Stimulated activated CD8-positive, alpha-beta memory T cell treated with anti-CD3 and anti-CD28 coated beads, Interleukin-7, amount 100 ng/mL, for 24 hours (primary cell): Measurements from ENCODE around the gene BRINP2.

ENCODE experiments used
- DNase-seq: peaks from one replicate; pipeline ENCODE4 v3.0.0-alpha.2; 2020; ENCODE audit warnings: low read depth

Gene BRINP2

DNA sequence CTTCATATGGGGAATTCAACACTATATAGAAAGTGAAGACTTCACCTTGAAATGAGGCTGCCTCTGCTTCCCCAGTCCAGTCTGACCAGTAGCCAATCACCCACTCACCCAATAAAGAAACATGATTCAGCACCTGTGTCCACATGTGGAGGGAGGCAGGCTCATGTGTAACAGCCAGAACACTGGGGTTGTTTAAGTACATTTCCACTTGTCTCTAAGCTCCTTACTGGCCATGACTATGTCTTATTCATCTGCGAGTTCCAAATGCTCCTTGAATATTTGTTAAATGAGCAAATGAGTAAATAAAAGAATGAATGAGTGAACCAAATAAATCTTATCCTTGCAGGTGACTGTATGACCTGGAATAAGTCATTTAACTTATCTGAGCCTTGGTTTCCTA lies 100.1 kb downstream of the BRINP2 start:
- DNase-seq, result no peak

DNA sequence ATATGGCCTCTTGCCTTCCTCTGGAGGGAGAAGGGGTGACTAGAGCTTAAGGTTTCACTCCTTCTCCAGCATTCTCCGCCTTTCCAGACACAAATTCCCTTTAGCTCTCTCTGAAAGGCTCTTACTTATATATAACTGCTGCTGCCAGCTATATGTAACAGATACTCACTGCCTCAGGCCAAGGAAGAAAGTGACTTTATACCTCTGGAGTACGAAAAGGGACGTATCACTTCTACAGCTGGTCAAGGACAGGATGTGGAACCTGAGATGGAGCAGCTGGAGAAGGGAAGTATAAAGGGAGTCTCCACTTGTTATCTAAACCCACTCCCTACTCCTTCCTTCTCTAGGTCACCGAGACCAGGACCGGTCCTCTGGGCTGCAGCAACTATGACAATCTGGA lies 102.4 kb downstream of the BRINP2 start:
- no peak for DNase-seq

DNA sequence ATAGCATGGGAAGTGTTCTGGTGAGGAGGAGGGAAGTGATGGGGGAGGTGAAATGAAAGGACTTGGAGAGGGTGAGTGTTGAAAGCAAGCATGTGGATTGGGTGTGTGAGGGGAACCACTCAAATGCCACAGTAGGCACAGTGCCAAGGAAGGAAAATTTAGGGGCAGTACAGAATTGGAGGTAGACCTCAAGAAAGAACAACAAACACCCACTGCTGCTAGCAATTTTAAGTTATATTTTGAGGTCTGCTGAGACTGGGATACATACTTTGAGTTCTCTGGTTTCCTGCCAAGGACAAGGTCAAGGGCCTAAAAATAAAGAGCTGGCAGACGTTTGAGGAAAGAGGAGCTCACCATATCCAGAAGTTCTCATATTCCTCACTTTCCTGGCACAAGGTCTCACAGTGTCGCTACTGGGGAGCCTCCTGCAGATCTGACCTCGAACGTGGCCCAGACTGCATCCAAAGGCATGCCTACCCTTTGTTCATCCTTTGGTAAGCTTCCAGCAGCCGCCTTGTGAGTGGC lies 104.0 kb downstream of the BRINP2 start:
- DNase-seq, result no peak

DNA sequence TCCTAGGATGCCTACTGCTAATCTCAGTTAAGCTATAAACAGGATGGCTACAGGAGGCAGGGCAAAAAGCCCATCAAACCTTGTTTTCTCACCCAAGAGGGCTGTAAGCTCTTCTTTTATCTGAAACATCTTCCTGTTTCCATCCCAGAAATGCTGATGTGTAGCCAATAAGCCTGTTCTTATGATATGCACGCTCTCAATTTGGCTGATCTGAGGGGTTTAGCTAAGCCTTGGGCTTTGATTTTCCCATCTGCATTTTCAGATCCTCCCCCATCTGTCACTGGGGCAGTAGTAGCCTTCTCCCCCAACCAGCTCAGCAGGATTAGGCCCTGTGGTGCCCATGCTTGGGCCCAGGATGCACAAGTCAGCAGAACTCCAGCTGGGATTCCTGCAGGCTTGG lies 105.0 kb downstream of the BRINP2 start:
- DNase-seq, result no peak

DNA sequence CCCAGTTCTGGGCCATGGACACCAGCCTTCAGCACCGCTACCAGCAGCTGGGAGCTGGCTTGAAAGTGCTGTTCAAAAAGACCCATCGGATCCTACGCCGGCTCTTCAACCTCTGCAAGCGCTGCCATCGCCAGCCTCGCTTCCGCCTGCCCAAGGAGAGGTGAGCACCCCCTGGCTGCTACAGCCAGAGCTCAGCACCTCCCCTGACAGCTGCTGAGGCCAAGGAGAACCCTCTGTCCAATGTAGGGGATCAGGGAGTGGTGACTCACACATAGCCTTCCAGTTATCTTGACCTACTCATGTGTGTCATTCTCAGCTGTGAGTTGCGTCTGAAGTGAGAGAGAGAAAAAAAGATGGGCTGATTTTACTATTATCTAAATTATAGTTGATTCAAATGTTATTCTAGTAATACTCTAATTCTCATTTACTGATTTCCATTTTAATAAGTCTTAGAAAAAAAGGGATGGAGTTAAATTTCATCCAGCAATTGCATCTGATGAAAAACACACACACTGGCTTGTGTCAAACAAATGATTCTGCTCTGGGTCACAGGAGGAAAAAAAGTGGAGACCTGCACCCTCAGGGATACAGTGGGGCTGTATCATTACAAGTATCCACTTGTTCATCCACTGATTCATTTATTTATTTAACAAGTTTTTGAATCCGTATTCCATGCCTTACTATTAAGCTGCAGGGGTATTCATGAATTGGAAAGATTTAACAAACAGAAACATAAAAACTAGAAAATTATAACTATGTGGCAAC lies 108.0 kb downstream of the BRINP2 start:
- DNase-seq, result no peak

DNA sequence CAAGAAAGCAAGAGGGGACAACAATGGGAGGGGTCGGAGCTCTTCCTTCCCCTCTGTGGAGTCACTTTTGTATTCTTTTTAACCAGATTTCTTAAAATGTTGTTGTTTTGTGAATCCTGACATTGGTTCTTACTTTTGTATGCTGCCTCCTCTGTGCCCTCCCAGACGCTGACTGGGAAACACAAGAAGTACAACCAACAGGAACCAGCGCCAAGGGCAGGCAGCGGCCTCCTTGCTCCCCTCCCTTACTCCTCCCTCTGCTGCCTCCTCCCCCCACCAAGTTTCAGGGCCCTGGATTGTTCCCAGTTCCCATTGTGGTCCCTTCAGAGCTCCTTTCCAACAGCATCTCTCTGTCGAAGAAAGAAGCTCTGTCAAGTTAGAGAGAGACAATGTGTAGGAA lies 111.1 kb downstream of the BRINP2 start:
- DNase-seq, result no peak

DNA sequence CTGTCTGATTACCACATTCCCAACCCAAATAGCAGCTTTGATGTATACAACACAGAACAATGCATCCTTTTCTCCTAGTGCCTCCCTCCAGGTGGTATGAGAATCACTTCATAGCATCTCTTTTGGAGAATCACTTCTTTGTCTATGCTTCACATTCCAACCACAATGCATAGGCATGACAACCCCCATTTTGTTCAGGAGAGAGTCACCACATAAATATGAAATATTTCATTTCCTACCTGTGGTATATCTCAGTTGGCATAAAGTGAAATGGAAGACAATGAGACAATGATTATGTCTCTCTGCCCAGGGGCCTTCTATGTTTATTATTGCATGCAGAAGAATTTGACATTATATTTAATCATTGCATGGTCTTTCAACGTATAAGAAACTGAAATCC lies 112.2 kb downstream of the BRINP2 start:
- no peak for DNase-seq

DNA sequence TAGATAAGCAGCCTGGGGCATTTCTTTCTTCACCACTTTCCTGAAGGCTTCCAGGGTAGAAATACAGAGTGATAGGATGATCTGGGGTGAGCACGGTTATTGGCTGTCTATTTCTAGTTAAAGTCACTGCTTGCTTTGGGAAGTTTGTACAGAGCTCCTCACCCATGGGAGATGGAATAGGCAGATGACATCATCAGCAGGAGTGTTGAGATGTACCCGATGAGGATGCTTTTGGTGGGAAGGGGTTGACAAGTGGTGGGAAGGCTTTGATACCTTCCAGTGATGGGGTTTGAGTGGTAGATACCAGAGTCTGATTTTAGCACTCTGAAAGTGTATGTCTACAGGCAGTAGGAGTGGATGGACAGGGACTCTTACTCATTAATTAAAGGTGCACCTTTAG lies 112.6 kb downstream of the BRINP2 start:
- DNase-seq, result no peak

DNA sequence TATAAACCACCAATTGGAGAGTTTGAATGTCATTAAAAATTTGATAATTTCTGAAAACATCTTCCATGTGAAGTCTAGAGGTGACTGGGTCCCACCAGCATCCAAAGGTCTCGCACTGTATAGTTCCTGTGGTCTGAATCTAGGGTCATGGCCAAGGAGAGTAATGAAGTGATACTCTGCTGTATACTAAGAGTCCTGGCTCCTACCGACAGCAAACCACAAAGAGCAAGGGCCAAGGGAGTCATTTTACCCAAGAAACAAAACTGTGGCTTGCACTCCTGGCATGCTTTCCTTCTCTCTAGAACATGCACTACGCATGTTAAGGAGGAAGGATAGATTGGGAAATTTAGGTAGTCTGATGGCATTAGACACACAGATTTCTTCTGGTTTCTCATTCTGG lies 115.6 kb downstream of the BRINP2 start:
- no peak for DNase-seq

DNA sequence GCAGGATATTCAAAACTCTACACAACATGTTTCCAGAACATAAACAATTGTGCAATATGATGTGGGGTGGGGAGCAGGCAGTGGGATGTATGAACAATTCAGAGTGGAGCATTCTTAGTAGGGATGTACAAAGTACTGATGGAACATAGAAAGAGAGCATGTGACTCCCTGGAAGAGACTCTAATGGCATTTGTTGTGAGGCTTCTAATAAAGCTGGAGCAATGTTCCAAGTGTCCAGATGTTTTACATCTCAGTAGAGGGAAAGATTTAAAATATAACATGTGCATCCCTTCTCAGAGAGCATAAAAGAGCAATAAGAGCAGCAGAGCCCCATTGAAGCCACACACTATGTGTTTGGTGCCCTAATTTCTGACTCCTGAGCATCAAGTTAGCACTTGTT lies 116.5 kb downstream of the BRINP2 start:
- DNase-seq, result no peak

DNA sequence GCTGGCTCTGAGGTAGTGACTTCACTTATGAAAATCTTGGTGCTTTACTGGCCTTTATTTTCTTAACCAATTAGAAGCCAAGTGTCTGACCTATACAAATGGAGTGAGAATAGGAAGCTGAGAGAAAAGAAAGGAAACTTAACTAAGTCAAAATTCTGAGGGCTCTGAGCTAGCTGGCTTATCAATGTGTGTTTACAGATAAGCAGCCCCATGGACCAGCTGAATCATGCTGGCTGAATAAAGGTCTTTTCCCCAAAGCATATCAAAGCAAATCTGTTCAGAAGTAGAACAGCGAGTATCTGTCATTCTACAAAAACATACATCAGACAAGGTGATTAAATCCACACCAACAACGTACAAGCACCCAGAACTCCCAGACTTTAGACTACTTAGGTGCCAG lies 117.2 kb downstream of the BRINP2 start:
- no peak for DNase-seq

DNA sequence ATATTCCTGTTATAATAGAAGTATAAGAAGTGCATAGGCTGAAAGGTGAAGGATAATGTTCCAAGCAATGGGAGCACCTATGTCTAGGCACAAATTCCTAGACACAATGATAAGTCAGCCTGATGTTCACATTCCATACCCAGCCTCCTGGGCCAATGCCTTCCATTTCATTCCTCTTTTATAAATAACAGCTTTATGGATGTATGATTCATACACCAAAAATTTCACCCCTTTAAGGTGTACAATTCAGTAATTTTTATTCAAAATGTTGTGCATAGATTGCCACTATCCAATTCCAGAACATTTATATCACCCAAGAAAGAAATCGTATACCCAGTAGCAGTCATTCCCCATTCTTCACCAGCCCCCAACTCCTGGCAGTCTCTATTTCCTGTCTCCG lies 118.8 kb downstream of the BRINP2 start:
- no peak for DNase-seq

DNA sequence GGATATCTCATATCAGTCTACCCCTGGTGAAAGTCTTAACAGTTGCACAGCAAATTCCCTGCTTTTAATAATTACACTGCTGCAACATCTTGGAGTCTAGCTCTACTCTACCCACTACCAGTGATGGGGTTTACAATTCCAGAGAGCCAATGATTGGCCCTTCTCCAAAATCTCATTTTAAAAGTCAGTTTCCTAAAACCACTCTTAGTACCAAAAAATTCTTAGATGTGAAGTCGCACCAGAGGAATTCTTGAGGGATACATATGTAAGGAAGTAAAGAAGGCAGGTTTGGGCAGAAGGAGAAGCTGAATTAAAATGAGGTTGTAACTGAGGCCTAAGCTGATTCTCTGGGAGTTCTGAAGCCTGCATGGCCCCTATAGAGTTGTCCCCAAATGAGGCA lies 129.7 kb downstream of the BRINP2 start:
- DNase-seq, result no peak

DNA sequence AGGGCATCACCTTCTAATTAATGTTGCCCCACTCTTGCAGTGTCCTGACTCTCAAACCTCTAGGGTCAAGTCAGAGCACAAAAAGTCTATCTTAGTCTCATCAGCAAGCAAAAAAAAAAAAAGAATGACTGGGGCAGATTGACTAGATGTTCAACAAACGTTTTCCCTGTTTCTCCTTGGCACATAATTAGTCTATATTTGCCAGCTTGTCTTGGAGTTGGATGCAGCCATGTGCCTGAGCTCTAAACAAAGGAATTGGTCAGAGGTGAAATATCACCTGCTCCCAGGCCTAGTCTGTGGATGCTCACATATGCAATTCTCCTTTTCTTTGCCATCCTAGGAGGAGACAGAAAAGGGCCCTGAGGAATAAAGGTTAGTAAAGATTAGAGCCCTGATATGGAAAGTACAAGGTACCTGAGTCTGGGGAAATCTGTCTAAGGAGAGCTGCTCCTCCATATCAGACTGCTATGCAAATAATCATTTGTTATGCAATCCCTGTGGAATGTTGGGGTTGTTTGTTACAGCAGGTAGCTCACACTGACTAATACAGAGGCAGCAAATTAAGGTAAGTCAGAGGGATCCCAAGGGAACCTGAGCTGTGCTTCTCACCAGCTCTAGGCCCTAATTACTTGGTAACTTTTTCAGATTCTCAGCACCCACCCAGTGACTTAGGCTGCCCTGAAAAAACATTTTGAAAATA lies 130.8 kb downstream of the BRINP2 start:
- DNase-seq, result no peak

DNA sequence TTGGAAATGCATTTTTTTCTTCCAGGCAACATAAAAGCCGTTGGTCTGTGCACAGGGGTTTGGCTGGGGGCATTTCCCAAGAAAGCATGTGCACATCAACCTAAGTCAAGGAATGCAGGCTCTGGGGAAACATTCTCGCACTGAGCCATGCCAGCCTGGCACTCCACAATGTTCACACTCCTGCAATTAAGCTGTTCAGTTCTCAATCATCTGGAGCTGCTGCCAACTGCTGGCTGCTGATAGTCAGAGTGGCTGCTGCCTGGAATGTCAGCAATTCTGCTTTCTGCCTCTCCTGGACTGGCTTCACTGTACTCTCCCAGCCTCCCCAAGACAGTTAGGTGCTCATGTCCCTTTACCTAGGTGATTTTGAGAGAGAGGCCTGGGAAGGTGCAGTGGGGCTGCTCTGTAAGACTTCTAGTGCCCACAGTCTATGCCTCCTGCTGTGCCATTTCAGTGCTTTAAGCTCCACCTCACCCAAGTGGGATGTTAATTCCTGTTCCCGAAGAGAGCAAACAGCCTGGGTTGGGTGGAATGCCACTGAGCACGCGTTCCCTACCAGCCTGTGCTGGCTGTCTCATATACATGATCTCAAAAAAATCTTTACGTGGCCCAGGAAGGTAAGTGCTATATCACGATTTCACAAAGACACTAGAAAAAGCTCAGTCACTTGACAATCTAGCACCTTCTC lies 131.7 kb downstream of the BRINP2 start:
- DNase-seq, result no peak

DNA sequence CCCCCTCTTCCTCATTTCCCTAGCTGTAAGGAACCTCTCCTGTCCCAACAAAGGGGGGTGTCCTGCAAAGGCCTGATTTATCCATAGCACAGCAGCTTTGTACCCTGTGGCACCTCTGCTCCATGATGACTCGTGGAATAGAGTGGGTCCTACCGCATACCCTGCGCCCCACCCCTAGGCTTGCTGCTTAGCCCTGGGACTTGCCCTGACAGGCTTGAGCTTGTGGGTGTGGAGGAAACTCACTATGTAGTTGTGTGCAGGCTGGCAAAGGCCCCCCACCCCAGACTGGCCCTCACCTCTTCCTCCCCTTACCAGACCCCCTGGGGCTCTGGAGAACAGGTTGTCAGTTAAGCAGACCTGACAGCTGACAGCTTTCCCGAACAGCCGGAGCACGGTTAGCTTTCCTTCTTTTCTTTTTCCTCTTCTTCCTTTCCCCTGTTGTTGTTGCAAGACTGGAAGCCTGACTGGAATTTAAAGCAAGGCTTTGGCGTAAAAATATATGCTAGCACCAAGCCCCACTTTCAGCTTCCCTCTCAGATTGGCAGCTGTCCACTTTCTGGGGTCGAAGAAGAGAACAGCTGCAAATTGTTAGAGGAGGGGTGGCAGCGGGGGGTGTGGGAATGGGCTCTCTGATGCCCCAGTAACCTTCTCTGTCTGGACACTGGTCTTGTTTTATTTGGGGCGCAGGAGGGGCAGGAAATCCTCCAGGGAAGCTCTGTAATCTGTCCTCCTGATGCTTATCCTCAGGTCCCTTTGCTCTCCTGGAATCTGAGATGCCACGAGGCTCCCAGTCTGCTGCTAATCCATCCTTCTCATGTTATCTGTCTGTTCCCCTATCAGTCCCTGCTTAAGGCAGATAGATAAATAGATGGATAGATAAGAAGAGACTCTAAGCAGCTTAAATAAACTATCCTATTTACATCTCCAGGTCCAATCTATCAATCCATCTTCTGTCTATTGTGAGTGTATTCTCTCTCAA lies 134.6 kb downstream of the BRINP2 start:
- DNase-seq, result no peak

DNA sequence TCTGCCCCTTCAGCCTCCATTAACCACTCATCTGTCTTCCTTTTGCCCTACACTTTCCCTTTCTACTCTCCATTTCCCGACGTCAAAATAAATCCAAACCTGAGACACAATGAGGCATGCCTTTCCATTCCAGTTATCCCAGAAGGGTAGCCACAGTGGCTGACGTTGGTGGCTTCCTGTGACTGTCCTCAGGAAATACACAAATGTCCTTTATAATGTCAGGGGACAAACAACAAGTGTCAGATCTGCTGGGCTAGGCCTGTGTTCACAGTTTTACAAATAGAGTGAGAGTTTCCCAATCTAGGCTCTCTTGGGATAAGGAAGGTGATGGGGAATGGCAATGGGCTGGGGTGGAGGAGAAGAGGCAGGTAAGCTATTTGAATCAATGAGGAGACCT lies 135.3 kb downstream of the BRINP2 start:
- DNase-seq, result no peak

DNA sequence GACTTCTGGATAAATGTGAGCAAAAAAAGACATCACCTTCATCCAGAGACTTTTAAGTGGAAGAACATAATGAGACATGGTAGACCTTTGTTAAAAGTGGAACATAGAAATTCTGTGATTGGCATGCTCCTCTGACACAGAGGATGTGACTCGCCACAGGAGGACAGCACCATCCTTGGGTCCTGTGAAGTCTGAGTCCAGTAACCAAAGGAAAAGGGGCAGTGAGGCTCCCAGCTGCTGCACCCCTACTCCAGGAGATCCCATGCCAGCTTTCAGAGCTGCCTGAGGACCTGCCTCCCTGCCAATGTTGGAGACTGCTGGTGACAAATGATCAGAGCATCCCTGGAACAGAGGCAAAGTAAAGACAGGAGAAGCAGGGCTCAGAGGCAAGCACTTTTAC lies 136.2 kb downstream of the BRINP2 start:
- DNase-seq, result no peak

DNA sequence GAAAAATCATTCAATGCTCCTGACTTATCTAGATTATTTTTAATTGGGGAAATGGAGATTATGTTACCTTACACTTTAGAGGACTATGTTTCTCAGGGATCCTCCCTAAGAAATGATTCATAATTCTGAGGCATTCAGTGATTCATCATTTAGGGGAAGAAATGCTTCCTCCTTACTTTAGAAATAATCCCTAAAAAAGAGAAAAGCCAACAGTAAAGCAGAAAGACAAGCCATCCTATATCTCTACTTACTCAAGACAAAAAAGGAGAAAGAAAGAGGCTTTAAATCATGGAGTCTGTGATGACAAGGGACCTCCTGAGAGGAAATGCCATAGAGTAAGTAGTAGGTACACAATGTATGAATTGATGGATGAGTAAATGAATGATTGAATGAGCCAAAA lies 137.0 kb downstream of the BRINP2 start:
- DNase-seq, result no peak

DNA sequence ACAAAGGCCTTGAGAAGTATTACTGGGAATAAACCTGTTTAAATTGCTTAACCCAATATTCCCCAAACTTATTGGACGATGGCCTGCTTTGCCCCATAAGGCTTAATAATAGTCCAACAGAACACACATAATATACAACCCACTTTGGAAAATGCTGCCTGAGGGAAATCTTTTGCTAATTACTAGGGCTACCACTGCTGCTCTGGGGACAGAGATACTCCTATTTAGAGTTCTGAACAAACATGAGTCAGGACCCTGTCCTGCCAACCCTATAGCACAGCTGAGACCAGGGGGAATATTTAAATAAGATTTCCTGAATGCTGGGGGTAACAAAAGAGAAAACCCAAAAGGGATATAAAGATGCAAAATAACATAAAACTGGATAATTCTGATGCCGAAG lies 139.1 kb downstream of the BRINP2 start:
- no peak for DNase-seq

DNA sequence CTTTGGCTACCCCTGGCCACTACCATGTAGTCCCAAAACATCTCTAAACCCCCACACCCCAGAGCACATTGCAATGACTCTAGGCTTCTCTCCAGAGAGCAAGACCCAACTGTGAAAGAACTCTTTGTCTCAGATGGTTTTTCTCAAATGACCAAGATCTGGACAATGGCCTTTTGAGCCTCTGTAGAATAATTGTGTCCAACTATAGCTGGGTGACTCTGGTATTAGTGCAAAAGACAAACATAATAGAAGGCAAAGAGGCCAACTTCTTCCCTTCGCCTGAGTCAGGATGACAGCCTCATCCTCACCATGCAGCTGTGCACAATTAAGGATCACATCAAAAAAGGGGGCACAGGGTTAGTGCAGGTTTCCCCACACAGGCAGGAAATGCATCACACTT lies 139.6 kb downstream of the BRINP2 start:
- no peak for DNase-seq

DNA sequence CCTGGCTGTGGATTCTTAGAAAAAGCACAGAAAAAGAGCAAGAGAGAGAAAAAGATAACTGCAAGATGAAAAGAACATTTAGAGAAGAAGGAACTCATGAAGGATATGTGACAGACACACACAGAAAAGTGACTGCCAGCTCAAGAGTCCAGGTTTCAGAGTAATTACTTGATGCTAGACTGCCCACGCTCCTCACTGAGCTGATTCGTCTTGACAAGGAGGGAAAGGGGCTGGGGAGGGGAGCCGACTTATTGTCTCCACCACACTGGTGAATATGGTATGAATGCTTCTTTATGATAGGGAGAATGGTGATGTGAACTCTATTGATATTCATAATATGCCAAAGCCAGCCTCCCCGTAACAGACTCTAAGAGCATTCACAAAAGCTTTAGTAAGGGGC lies 140.4 kb downstream of the BRINP2 start:
- no peak for DNase-seq
